A549 treated with CORT108297 at 1 μM for 4 hours (cell line): Measurements from ENCODE around the gene MYH7. TPM values are rescaled to one million over a fixed set of nuclear protein-coding genes. Genes with fewer than 3 reads are reported as not detected.

Experiments
- total RNA-seq: library from RNA; stranded (reverse); fragments of 200-300 nt; extraction: Qiagen RNA extraction; gene quantifications from 5 replicates; pipeline ENCODE4 v1.2.3, GENCODE V29; 2022

MYH7 gene
- total RNA-seq, result not detected in 5 replicates

GRCh38 chr14:23435543-23436326 lies at the start of gene MYH7:
Gene MYH7, minus strand, starts transcription at chr14:23435660. Its CDS starts 1,928 bp downstream, at chr14:23433732.

DNA sequence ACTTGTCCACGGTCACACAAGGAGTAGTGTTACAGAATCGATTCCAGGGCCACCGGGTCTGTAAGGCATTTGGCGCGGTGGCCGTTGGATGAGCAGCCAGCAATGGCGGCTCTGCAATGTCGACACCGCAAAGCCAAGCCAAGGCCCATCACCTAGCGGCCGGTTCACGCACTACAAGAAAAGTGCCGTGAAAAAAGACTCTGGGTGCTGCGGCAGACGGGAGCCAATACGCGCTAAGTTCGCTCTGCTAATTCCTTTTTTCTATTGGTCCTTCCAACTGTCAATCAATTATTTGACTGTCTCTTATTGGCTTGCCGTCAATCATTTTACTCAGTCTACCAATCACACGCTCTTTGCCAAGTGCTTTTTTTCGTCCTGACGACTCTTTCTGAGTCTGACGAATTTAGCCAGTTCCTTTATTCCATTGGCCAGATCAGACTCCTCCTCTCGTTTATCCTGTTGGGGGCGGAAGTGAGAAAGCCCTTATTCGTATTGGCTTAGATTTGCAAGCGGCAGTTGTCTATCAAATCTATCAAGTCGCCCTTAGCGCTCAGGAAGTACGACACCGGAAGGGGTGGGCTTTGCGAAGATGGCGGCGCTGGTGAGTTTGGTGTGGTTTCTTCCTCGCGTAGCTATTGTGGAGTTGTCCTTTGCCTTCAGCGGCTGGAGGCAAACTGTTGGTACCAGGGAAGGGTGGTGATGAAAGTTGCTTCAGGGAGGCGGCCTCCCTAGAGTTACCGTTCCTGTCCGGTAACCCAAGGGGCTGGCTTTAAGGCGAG lies 33.9 kb upstream of the MYH7 start, which contains the start of gene NGDN:
TSS of gene NGDN (plus strand) at position 577 of the 779 bp plus-strand sequence. CDS start at position 590, 13 bp downstream.

GRCh38 chr14:23407516-23408306 lies 27.7 kb downstream of the MYH7 start, which contains the start of gene MYH6:
Gene MYH6, minus strand, starts transcription at chr14:23408273. Its CDS starts 1,050 bp downstream, at chr14:23407223.

DNA sequence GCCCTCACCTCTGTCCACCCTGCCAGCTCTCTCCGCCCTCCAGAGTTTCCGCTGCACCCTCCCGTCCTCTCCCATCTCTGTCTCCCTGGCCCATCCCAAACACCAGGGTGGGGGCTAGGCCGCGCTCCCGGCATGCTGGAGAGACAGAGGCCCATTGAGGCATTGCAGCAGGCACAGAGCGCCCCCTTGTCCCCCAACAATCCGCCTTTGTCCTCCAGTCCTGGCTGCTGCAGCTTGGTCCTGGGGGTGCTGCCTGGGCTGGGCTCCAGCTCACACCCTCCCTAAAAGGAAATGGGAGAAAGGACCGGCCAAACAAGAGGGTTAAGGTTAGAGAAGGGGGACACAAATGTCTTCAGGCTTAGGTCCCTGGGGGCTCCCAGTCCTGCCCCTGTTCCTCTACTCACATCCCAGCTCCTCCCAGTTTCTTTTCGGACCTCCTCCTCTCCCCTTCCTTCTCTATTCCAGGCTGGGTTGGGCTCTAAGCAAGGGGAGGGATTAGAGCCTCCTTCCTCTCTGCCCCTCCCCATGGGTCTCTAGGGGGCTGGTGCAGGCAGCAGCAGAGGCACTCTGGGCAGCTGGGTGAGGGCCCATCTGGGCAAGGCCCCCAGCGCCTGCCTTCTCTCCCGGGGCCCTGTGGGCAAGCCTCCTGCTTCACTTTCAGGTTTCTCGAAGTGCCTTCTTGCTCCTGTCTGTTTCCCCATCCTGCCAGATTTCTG lies 58.8 kb downstream of the MYH7 start, which contains the start of gene CMTM5:
TSS of gene CMTM5 (plus strand) at position 565 of the 716 bp plus-strand sequence. CDS start 206 bp downstream, outside the sequence.

DNA sequence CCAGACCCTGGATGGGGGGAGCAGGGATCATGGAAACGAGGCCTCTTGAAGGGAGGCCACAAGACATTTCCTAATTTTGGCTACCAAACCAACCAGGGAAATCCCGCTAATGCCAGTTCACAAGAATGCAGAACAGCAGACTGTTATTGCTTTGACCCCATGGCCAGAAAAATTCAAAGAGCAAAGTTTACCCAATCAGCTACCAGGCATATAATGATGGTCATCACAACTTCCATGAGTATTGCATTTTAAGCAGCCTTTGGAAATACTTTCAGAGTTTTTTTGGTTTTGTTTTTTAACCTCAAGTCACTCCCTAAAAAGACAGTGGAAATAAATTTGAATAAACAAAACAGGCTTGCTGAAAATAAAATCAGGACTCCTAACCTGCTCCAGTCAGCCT lies 63.0 kb downstream of the MYH7 start, which contains the start of gene IL25:
TSS of gene IL25 (plus strand) at position 301 of the 400 bp plus-strand sequence.

GRCh38 chr14:23365036-23365731 lies 70.3 kb downstream of the MYH7 start, which contains the start of gene EFS:
Gene EFS, minus strand, starts transcription at chr14:23365172. Its CDS starts 147 bp downstream, at chr14:23365025.

Other genes starting within 250 kb of the MYH7 start
- gene RNF212B, start 197.7 kb downstream of the MYH7 start, total RNA-seq, result not detected in 5 replicates
- gene HOMEZ, start 149.5 kb downstream of the MYH7 start, total RNA-seq, result 6.2 to 10.2 TPM (median 9.1 TPM) in 5 replicates
- gene PPP1R3E, start 132.8 kb downstream of the MYH7 start, total RNA-seq, result 2.9 to 4.8 TPM (median 4.0 TPM) in 5 replicates
- 17.7 to 23.3 TPM (median 20.7 TPM) in 5 replicates for gene BCL2L2, start 128.8 kb downstream of the MYH7 start, total RNA-seq
- 139 to 159 TPM (median 152 TPM) in 5 replicates for gene PABPN1, start 114.2 kb downstream of the MYH7 start, total RNA-seq
- gene SLC22A17, start 82.8 kb downstream of the MYH7 start, total RNA-seq, result 5.4 to 8.8 TPM (median 7.3 TPM) in 5 replicates
- gene EFS, start 70.5 kb downstream of the MYH7 start, total RNA-seq, result not detected in 5 replicates
- not detected in 5 replicates for gene IL25, start 62.9 kb downstream of the MYH7 start, total RNA-seq
- gene CMTM5, start 58.6 kb downstream of the MYH7 start, total RNA-seq, result not detected in 5 replicates
- gene MYH6, start 27.4 kb downstream of the MYH7 start, total RNA-seq, result not detected in 5 replicates
- gene NGDN, start 34.0 kb upstream of the MYH7 start, total RNA-seq, result 56.9 to 78.2 TPM (median 60.9 TPM) in 5 replicates
- 0.84 to 1.6 TPM (median 1.2 TPM) in 5 replicates for gene ZFHX2, start 116.1 kb upstream of the MYH7 start, total RNA-seq
- gene THTPA, start 120.6 kb upstream of the MYH7 start, total RNA-seq, result 13.7 to 14.9 TPM (median 14.3 TPM) in 5 replicates
- gene AP1G2, start 132.1 kb upstream of the MYH7 start, total RNA-seq, result 41.1 to 67.5 TPM (median 49.7 TPM) in 5 replicates
- gene JPH4, start 143.1 kb upstream of the MYH7 start, total RNA-seq, result 0.03 to 0.05 TPM in 2 of 5 replicates, not detected in the others
- 6.0 to 9.9 TPM (median 8.1 TPM) in 5 replicates for gene DHRS2, start 200.7 kb upstream of the MYH7 start, total RNA-seq